ENCODE data around the gene SLC27A2. TPM values are rescaled to one million over a fixed set of nuclear protein-coding genes. Genes with fewer than 3 reads are reported as not detected.

Gene SLC27A2
- total and polyA plus RNA-seq, 10 of the 15 experiments (the other 5 are each of a cell fraction or from before 2014, with no cell fraction given) = 0.22 to 1.2 (median 0.69) TPM; not detected in 1

GRCh38 chr15:50134524-50135024 lies 47.4 kb upstream of the SLC27A2 start:
- Histone ChIP-seq H3K4me1 (ENCODE audit: control insufficient read depth, insufficient read depth, low read length) (no peaks in the 10 kb centered on the region), H3K9me3 (replicated peaks; ENCODE audit: control insufficient read depth, insufficient read depth, low read length) (no peaks in the 10 kb centered on the region; the same call in 2 of the 3 replicates), H3K36me3 (ENCODE audit: control insufficient read depth in 2 of 2, insufficient read depth in 2 of 2, low read length in 1 of 2) (no peaks in the 10 kb centered on the region), H2AFZ (ENCODE audit: control insufficient read depth, low read depth, low read length) (no peak overlapping the region), H4K20me1 (ENCODE audit: control insufficient read depth, insufficient read depth) (no peaks in the 10 kb centered on the region), H3K79me2 (ENCODE audit: control insufficient read depth, insufficient read depth, low read length) (no peaks in the 10 kb centered on the region), H3K4me2 (ENCODE audit: control insufficient read depth, insufficient read depth) (no peak overlapping the region), H3K27ac (ENCODE audit: control insufficient read depth, insufficient read depth) (no peak overlapping the region), H3K9ac (ENCODE audit: control insufficient read depth, insufficient read depth, low read length) (no peak overlapping the region), H3K4me3 (no peak overlapping the region), H3K27me3 (replicated peaks in 1 of 2; ENCODE audit: control insufficient read depth in 2 of 2, insufficient read depth in 2 of 2, low read length in 1 of 2) (peaks cover 0 to 2% of the 10 kb centered on the region in 2 experiments; a peak in 2 of 4 replicates)
- no TSS peak for BruUV-seq (replicated peaks)
- SMC1A ChIA-PET (ENCODE audit: uncharacterized antibody, unreplicated experiment) = interaction anchor here (1.3 to 1.9 kb wide), 3 partner anchors 8 to 14 kb away, joined by 3 to 8 read pairs (median 5); no protein-coding TSS in a partner anchor
- POLR2A ChIA-PET = no interaction called here
- DNase-seq (ENCODE audit: low read depth, low spot score) (no peak), FAIRE-seq (no peak), ATAC-seq (no peak)
- no peak for TF ChIP-seq ZNF207 (IDR thresholded peaks at IDR 0.05; ENCODE audit: borderline replicate concordance)
- TF ChIP-seq PRDM15 (CRISPR knock-in tag; IDR thresholded peaks at IDR 0.05) = no peak
- no peak for TF ChIP-seq BCL3 (IDR thresholded peaks at IDR 0.05; ENCODE audit: borderline replicate concordance, insufficient read depth, low read depth, low read length, poor library complexity, severe bottlenecking)
- no peak for TF ChIP-seq FOXK2 (IDR thresholded peaks at IDR 0.05)
- TF ChIP-seq YBX1 (IDR thresholded peaks at IDR 0.05) = no peak
- TF ChIP-seq MYB (IDR thresholded peaks at IDR 0.05; ENCODE audit: borderline replicate concordance, low read depth, low read length) = no peak
- no peak for TF ChIP-seq ATF2 (IDR thresholded peaks at IDR 0.05; ENCODE audit: low read length)
- TF ChIP-seq ATF3 (IDR thresholded peaks at IDR 0.05; ENCODE audit: borderline replicate concordance, extremely low read depth, low read depth, low read length) = no peak
- TF ChIP-seq YY1 (IDR thresholded peaks at IDR 0.05; ENCODE audit: low read depth, low read length) = no peak
- no peak for TF ChIP-seq HDAC2 (IDR thresholded peaks at IDR 0.05)
- no peak for TF ChIP-seq BACH1 (IDR thresholded peaks at IDR 0.05; ENCODE audit: borderline replicate concordance)
- TF ChIP-seq IRF4 (IDR thresholded peaks at IDR 0.05; ENCODE audit: low read depth, low read length) = no peak
- no peak for TF ChIP-seq RELB (IDR thresholded peaks at IDR 0.05; ENCODE audit: low read depth)
- TF ChIP-seq MLLT1 (IDR thresholded peaks at IDR 0.05) = no peak
- intact Hi-C loops (cut with micrococcal nuclease; ENCODE audit: unreplicated experiment) (no loop called here), in situ Hi-C loops (cut with MboI) (no loop called here)
- WGBS (ENCODE audit: insufficient coverage, insufficient replicate concordance, low lambda C conversion rate, missing lambda C conversion rate) = 7% methylated on average over 2 of the region's 2 CpGs
- CTCF ChIA-PET = interaction anchor here (0.6 to 1.5 kb wide), 4 partner anchors 10 to 70 kb away, joined by 3 read pairs; no protein-coding TSS in a partner anchor
- RAD21 ChIA-PET (ENCODE audit: unreplicated experiment) = interaction anchor here (0.6 to 1.6 kb wide), 2 partner anchors 11 to 663 kb away, joined by 3 to 7 read pairs; no protein-coding TSS in a partner anchor

All from GM12878 (cell line).